Brain microvascular endothelial cell (primary cell): ENCODE data around the gene GLMN.

ENCODE experiments used
- DNase-seq: peaks from one replicate; pipeline ENCODE4 v3.0.0-alpha.2; 2020
- H3K27ac ChIP-seq: fragments of 250-450 bp; sonication (Bioruptor Pico); 2 replicates; pipeline ENCODE4 v1.5.1; 2020; ENCODE audit warnings: mild to moderate bottlenecking, moderate library complexity
- H3K27me3 ChIP-seq: fragments of 250-450 bp; sonication (Bioruptor Pico); replicated peaks from 2 replicates; pipeline ENCODE4 v1.5.1; 2020; ENCODE audit warnings: mild to moderate bottlenecking
- H3K36me3 ChIP-seq: fragments of 250-450 bp; sonication (Bioruptor Pico); replicated peaks from 2 replicates; pipeline ENCODE4 v1.5.1; 2020; ENCODE audit warnings: mild to moderate bottlenecking
- H3K4me3 ChIP-seq: 2 replicates; pipeline ENCODE4 v1.5.1; 2011; ENCODE audit warnings: low read depth, mild to moderate bottlenecking, control low read depth, low read length, moderate library complexity
- CTCF ChIP-seq: IDR thresholded peaks from 2 replicates; pipeline ENCODE4 v1.5.1; 2011; ENCODE audit warnings: low read depth, mild to moderate bottlenecking, moderate library complexity, low read length, control low read depth, inconsistent platforms; ENCODE audit errors: missing control alignments
- in situ Hi-C: cut with HindIII; loops from 2 replicates; pipeline ENCODE4 v1.10.0; 2017; ENCODE audit warnings: low sequenced_read_pairs, low pct_ligation_motif_present

GLMN gene

GRCh38 chr1:92333668-92334067 is 34.9 kb upstream of the GLMN start:
- in situ Hi-C loops, result no loop called here

GRCh38 chr1:92329347-92330129 is 30.8 kb upstream of the GLMN start:
- peak; percentile 38 for TF ChIP-seq CTCF
- H3K27ac ChIP-seq, result peak overlapping the region; percentile 99
- H3K36me3 ChIP-seq, result no peaks in the 10 kb centered on the region
- in situ Hi-C loops, result no loop called here
- DNase-seq, result peak; percentile 98
- no peak overlapping the region for H3K4me3 ChIP-seq
- no peaks in the 10 kb centered on the region for H3K27me3 ChIP-seq

More at GRCh38 chr1:92333668-92334067, 34.9 kb upstream of the GLMN start:
- no peaks in the 10 kb centered on the region for H3K36me3 ChIP-seq
- H3K27ac ChIP-seq, result no peak overlapping the region
- H3K27me3 ChIP-seq, result no peaks in the 10 kb centered on the region
- no peak for TF ChIP-seq CTCF
- no peak for DNase-seq
- no peak overlapping the region for H3K4me3 ChIP-seq

GRCh38 chr1:92327794-92328193 is 29.0 kb upstream of the GLMN start:
- no peak for TF ChIP-seq CTCF
- H3K27me3 ChIP-seq, result no peaks in the 10 kb centered on the region
- no peak overlapping the region for H3K27ac ChIP-seq
- in situ Hi-C loops, result no loop called here
- DNase-seq, result no peak
- H3K4me3 ChIP-seq, result no peak overlapping the region
- H3K36me3 ChIP-seq, result peaks cover 6% of the 10 kb centered on the region

- in situ Hi-C loops, result no loop called here
- Histone ChIP-seq H3K27ac (no peak overlapping the region), H3K4me3 (no peak overlapping the region), H3K36me3 (peaks cover 6% of the 10 kb centered on the region), H3K27me3 (no peaks in the 10 kb centered on the region)
- no peak for TF ChIP-seq CTCF
- DNase-seq, result no peak
These were observed 27.9 kb upstream of the GLMN start for GRCh38 chr1:92326681-92327080.

GRCh38 chr1:92324784-92325183 is 26.0 kb upstream of the GLMN start:
- Histone ChIP-seq H3K27ac (no peak overlapping the region), H3K27me3 (no peaks in the 10 kb centered on the region), H3K4me3 (no peak overlapping the region), H3K36me3 (peaks cover 10% of the 10 kb centered on the region)
- no peak for DNase-seq
- in situ Hi-C loops, result no loop called here
- no peak for TF ChIP-seq CTCF
